Measurements from ENCODE around the gene ABCC9.

Gene ABCC9

DNA sequence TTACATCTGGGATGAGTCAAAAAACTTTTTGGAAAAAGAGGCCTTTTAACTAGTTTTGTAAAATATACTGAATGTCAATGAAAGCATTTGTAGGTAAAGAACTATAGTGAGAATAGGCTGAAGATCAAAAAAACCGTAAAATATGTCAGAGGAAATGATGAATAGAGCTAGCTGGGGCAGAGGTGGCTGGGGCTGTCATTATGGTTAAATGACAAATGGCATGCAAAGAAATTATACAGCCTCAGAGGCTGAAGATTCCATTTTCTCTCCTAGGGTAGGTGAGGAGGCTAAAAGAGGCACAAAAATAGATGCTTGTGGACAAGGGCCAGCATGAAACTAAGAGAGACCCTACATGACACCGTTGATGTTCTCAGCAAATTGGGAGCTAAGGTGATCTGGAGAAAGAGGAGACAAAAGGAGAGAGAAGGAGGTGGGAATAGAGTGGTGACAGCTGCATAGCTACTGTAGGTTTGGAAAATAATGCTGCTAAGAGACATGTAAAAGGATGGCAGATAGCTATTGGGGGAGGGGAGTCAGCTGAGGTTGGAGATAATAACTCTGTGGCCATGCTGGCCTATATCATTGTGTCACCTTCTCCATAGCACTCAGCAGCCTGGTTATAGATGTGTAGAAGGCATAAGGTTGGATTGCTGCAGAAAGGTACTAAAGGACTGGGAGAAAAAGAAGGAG is 63.8 kb downstream of the ABCC9 start:
- DNase-seq (ENCODE audit: low spot score): no peak

DNA sequence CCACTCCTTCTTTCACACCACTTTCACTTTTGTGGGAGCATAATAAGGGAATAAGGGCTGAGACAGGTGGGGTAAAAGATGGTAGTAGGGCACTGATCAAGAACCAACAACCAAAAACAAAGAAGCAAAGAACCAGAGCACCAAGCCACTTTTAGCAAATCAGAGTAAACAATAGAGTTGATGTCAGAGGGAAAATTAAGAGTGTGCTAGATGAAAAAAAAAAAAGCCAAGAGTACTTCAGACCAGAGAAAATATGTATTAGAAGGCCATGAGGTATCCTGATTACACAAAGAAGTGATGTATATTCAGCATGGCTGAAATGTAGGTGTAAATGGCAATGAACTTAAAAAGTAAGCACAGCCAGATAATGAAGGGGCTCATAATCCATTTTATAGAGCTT is 75.4 kb downstream of the ABCC9 start:
- DNase-seq (ENCODE audit: low spot score): no peak

DNA sequence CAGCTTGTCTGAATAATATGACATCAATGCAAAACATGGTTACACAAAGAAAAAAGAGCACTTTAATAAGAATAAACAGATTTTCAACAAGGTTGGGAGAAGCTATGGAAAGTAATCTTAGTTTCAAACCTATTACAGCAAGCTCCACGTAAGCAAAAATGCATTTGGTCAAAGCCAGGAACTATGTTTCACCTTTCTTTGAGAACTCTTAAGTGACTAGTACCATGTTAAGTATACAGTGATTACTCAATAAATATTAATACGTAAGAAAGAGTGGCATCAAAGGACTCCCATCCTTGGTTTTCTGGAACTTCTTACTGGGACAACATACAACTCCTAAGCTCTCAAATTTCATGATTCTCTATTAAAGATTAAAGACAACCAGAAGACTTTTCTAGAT is 80.7 kb downstream of the ABCC9 start:
- DNase-seq (ENCODE audit: low spot score): no peak

DNA sequence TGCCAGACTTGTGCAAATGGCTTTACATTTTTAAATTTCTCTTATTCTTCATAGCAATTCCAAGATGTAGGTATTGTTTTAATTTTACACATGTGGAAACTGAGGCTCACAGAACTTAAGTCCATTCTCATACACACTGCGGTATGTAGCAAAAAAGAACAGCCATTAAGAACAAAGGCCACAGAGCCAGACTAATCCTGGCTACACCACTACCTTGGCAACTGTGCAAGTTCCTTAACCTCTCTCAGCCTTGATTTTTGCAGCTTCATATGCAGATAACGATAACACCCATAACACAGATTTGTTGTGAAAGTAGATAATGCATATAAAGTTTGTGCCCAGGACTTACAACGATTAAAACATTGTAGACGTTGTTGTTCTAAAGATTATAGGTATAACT is 81.1 kb downstream of the ABCC9 start:
- DNase-seq (ENCODE audit: low spot score): no peak

DNA sequence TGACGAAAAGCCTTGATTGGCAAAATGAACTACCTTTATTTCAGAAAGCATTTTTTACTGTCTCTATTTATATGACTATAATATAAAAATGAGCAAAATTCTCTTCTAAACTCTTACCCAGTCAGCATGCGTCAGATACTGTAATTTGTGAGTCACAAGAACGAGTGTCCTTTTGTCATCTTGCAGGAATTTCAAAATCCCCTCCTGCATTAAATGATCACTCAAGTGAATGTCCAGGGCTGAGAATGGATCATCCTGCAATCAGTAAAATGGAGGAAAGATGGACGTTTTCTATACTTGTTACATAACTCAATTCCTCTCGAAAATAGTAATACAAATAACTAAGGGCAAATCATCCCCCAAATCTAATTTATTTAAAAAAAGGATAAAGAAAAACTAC is 89.0 kb downstream of the ABCC9 start:
- peak; percentile 52 for DNase-seq (ENCODE audit: low spot score)

DNA sequence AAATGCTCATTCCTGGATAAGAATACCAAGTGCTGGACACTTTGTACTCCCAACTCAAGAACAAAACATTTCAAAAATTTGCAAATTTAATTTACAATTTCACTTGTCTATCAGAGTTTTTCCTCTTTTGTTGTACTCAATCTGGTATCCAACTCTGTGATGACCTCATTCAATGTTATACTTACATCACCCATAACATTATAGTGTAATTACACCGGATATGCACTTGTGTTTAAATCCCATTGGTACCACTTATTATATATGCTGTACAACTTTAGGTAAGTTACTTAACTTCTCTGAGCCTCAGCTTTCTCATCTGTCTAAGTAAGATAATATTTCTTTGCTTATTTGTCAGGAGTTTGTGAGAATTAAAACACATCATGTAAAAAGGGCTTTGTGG is 90.1 kb downstream of the ABCC9 start:
- no peak for DNase-seq (ENCODE audit: low spot score)

DNA sequence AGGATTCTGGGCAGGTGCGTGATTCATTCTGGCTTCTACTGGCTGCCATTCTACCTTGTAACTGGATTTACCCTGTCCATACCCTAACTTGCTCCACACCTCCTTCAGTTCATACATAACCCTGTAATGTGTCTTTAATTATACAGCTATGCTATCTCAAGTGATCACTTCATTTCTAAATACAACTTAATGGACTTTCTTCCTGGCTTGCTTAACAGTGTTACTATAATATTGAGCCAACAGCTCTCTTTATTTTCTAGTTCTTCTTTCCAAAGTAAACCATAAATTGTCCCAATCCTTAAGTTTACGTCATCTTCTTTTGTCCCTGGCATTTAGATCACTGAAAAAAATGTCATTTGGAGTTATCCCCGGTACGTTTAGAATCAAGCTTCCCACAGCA is 90.8 kb downstream of the ABCC9 start:
- DNase-seq (ENCODE audit: low spot score): no peak

DNA sequence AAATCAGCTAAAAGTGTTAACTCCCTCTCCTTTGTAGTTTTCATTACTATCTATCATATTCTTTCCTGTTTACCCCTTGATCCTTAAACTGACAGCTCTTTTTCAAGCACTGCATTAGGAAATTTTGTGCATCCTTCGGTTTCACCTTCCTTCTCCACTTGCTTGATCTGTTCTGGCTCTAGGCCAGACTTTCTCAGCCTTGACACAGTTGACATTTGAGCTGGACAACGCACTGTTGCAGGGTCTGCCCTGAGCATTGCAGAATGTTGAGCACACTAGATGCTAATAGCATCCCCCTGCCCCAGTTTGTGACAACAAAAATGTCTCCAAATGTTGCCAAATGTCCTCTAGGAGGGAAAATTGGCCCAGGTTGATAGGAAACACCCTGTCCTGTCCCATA is 91.3 kb downstream of the ABCC9 start:
- DNase-seq (ENCODE audit: low spot score): no peak

DNA sequence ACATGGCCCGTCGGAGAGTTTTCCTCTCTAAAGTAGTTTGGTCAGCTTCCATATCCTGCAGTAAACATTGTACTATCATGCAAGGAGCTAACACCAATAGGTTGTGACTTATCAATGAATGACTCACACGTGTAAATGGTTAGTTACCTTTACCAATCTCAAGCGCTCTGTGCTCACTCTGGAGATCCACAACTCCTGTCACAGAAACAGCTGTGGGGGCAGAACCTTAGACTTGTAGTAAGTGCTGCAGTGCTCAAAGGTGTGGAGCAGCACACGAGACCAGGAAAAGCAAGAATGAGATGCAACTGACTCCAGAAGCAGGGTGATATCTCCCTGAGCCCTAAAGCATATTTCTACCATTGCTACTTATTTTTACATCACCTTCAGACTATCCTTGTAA is 93.0 kb downstream of the ABCC9 start:
- DNase-seq (ENCODE audit: low spot score): no peak

DNA sequence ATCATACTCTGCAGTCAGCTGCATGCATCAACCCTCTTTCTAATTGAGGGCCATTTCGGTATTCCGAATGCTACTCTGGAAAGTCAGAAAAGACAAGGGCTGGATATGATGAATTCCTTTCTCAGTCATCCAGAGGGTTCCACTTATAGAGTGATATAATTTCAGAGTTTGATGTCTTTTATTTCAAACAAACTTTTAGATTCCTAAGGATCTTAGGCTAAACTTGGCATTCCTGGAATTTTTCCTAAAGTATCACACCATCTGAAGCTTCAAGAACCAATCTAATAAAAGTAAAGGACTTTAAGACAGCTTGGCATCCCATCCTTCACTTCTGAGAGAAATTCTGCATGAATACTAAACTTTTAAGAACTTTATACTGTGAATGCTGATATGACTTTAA is 97.4 kb downstream of the ABCC9 start:
- no peak for DNase-seq (ENCODE audit: low spot score)

DNA sequence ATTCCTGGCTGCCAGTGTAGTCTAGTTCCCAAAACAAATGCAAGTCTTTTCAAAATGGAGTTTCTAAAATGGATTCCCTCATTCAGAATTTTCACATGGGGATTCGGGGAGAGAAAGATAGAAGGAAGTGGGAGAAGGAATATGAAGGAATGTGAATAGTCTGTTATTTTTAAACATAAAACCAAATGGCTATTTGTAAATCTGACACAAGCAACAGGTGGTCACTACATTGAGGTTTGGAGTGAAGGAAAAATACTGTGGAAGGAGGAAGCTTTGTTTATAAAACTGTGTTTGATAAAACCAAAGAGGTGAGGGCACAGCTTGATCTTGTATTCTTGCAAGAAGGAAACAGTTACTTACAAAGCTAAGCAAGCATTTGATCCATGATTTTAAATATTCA is 101.5 kb downstream of the ABCC9 start:
- DNase-seq (ENCODE audit: low spot score): no peak

DNA sequence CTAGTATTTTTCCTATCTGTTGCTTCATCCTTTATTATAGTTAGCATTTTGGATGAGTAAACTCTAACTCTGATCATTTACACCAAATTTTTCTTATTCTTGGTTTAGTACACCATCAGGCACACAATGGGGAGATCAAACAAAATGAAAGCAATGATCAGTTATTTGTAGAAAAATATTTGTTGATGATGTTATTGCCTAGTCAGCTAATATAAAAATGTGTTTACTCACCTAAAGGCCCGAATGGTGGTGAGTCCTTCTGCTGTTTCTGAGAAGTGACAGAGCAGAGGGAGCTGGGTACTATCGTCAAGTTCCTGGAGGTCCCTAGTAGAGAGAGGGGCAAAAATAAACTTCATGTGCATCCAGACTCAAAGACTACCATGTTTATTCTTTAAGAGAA is 103.4 kb downstream of the ABCC9 start:
- no peak for DNase-seq (ENCODE audit: low spot score)

DNA sequence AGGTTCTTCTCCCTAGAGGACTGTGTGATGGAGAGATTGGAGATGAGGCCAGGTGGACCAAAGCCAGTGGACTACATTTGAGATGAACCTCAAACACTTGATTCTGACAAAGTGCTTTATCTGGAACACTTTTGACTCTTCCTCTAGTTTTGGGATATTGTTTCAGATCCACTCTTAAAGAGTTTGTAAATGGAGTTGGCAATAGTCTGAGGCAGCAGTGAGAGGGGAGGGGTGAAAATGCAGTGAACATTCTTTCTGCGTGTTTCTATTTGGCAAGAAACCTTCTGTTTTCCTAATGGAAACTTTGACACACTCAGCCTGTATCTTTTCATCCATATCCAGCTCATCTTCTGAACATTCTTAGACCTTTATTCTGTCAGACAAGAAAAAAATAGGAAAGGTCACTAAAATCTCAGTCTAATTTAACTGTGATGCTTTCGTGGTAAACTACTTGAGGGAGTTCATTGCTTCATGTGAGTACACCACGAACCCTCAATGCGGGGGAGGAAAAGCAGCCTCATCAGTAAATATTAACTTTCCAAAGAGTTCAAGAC is 109.4 kb downstream of the ABCC9 start:
- peak; percentile 60 for DNase-seq (ENCODE audit: low spot score)

DNA sequence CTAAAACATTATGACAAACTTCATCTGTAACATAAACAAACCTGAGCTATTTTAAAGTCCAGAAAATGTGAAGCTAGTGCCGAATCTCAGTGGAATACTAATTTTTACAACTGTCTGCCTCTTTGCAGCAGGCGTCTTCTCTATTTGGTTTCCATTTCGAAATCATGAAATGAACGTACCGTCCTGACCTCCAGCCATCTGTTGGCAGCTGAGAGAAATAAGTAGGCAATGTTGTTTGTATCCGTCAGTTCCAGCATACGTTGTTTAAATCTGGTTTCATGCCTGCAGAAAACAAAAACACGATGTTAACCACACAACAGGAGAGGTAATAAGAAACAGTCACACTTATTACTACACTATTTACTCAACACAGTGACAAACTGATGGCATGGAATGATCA is 112.4 kb downstream of the ABCC9 start:
- peak; percentile 22 for DNase-seq (ENCODE audit: low spot score)

DNA sequence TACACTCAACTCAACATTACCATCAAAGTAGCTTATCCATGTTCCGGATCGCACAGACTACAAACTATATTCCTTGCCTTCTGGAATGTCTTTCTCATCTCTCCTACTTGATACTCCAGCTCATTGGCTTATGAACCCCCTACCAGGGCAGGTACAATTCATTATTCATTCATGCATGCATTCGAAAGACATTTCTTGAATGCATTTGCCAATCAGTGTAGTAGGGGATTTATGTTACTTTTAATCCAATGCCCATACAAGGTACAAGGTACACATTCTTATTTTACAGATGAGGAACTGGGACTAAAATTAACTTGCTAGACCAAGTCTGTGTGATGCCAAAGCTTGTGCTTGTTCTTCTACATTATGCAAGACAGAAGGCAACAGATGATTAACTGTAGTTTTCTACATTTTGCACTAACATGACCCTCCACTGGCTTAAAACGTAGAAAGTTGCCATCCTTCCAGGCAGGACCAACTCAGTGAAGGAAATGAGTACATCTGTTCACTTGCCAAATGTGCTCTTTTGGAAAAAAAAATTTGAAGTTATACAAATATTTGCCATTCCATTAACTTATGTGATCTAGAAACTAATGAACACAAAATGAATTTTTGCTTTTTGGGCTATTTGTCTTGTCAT is 113.0 kb downstream of the ABCC9 start:
- no peak for DNase-seq (ENCODE audit: low spot score)

DNA sequence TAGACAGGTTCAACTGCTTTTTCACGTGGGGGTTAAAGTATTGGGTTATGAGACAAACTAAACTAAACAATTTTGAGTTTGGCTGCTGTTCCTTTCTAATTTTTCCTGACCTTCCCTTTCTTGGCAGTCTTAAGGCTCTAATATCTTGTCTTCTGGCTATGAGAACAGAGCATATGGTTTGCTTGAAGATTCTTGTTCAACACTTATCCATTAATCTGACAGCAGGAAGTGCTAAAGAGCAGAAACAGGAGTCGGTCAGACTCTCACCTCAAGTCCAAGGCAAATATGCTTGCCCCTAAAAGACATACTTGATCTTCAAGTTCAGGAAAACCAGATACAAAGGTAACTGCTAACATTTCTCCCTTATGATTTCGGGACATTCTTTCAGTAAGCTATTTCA is 114.1 kb downstream of the ABCC9 start:
- no peak for DNase-seq (ENCODE audit: low spot score)

DNA sequence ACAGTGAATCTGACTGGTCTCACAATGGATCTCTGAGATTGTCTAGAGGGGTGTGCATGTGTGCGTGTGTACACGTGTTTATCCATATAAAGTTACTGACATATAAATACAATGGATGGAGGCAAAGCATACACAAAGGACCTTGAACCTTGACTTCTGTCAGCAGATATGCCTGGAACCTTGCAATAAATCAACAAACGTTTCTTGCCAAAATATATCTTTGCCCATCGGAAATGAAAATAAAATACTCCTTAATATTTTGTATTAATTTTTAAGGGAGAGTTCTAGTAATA is 114.7 kb downstream of the ABCC9 start:
- no peak for DNase-seq (ENCODE audit: low spot score)

DNA sequence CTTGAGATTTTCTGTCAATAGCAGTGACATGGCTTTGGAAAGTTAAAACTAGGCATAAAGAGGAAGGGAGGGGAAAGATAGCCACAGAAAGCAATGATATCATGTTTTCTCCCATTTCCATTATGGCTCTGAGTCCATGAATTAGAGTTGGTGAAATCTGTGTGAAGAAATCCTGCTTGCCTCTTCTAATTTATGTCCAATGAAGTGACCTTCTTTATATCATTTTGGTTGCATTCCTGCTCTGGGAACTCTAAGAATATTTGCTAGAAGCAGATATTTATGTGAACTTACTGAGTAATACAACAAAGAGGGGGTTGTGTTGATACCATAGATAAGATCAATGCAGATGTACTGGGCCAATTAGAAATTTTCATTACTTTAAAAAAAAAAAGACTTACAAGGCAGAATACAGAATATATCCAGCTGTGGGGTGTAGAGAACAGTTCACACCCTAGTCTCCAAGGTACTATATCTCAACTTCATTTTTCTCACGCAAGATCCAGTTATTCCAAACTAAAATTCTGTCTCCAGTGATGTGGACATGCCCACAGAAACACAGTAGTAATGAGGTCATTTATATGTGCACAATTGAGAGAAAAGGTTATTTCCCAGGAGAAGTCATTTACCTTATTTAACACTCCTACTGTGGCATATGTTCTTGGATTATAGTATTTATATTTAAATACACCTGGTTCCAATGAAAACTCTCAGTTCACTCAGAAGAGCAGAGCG is 115.2 kb downstream of the ABCC9 start:
- DNase-seq (ENCODE audit: low spot score): no peak

DNA sequence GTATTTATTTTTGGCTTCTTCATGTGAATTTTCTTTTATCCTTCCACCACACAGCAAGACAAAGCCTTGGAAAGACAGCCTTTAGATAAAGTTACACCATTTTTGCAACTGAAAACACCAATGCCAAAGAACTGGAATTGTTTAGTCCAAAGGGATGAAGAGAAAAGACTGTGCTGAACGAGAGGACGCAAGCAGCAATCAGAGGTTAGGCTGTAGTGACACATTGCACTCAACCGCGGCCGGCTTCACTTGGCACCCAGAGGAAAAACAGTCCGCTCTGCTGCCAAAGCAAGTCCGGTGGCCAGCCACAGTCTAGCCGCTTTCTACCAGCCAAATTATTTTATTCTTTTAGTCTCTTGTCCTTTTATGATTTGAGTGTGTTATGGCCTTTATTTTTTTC is 117.6 kb downstream of the ABCC9 start:
- DNase-seq (ENCODE audit: low spot score): no peak

DNA sequence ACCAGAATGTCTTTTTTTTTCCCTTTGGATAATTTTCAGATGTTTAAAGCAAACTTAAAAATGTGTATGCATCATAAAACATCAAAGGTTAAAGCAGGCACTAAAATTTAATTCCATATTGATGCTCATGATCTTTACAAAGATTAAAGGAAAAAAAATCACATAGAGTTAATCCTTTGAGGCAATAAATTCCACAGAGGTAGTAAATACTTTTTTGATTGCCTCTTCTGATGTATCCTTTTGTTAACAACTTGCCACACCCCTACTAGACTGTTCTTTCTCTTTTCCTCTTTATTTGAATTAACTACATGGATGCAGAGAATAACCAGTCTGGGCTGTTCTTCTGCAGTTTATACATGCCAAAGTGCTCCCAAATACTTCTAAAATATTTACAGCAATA is 121.5 kb downstream of the ABCC9 start:
- DNase-seq (ENCODE audit: low spot score): no peak

DNA sequence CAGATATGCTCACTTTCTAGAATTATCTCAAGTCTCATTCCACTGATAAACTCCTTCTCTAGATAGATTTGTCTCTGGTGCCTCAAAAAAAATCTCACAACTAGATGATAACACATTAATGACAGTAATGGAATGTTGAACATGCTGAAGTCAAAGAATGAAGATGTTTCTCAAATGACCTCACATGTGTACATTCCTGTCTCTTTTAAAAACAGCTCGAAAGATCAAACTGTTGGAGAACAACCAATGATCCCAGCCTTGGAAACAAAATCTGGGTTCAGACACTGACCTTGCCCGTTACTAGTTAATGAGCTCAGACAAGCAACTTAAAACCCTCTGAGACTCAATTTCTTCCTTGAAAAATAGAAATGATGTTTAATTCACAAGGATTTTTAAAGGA is 122.0 kb downstream of the ABCC9 start:
- peak; percentile 26 for DNase-seq (ENCODE audit: low spot score)

DNA sequence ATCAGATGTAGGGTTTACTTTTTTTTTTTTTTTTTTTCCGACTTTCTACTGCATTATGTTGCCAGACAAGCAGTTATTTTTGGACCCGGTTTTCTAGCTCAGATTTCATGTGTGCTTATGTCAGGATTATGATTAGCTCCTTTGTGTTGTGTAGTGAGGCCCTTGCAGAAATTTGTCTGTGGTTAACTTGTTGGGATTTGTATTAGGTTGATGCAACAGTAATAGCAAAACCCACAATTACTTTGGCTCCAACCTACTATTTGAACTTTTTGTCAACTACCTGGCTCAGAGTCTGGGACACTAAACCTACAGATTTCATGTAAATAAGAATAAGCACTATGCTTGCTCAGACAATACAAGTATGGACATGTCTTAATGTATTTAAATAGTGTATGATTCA is 122.6 kb downstream of the ABCC9 start:
- peak; percentile 34 for DNase-seq (ENCODE audit: low spot score)

DNA sequence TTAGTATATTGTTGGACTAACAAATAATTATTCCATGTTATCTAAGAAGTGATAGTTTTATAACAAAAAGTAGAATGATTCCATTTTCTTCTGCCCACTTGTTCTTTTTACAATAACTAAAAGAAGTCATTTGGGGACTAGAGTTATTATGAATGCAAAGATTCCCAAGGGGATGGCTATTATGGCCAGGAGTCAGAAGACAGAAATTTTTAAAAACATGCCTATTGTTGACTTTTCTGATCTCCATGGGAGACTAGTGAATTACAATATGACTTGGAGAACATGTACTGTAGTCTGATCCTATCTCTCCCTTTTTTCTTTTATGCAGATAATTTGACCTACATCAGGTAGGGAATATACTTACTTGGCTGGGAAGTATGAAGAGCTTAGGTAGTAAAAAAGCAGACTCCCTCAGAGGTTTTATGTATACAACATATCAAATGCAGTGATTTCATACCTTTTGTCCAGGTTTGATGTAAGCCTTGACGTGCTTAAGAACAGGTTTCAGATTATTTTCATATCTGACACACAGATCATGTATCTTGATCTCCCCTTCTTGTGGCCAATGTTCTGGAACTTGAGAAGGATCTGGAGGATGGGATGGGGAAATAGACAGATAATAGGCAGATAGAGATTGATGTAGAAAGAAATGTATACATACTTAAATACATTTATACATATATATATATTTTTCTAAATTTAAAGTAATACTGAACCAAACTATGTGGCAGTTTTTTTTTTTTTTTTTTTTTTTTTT is 125.7 kb downstream of the ABCC9 start:
- no peak for DNase-seq (ENCODE audit: low spot score)

Measured in AG20443 (cell line).